NT2/D1 (cell line): ENCODE results near the gene BCCIP.

Experiments used
- YY1 ChIP-seq: IDR thresholded peaks from 2 replicates; pipeline ENCODE4 v1.6.1; 2011; ENCODE audit not compliant: insufficient read length, insufficient read depth
- ZNF274 ChIP-seq: IDR thresholded peaks from 2 replicates; pipeline ENCODE4 v1.6.1; 2011; ENCODE audit warnings: mild to moderate bottlenecking, low read depth, low read length

DNA sequence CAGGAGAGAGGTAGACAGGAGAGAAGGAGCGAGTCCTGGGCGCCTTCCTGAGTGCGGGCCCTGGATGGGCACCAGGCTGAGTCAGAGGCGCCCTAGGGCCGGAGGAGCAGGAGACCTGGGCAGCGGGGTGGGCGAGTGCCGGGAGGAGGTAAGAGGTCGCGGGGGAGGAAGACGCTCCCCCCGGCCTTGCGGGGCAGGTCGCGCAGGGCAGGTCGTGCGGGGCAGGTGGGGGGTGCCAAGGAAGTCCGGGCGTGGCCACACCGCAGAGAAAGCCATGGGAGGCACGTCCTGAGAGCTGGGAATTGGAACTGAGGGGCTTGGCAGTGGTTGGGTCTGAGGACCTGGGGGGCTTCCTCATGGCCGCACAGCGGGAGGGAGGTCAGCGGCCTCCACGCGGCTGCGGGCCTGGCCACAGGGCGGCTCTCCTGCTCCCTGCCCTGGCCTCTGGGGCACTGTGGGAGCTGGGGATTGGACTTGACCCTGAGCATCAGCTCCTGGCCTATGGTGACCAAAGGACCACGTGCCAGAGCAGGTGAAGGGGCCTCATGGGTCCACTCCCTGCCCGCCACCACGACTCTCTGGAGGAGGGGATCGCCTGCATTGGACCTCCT is 48.7 kb upstream of the BCCIP start:
- TF ChIP-seq YY1 = no peak
- no peak for TF ChIP-seq ZNF274
